Liver (tissue), 9 donors: ENCODE data around the gene RASGRF1. TPM values are rescaled to one million over a fixed set of nuclear protein-coding genes. Genes with fewer than 3 reads are reported as not detected.

ENCODE experiments used
- DNase-seq: peaks from one replicate; pipeline ENCODE4 v3.0.0-alpha.2; 2017; ENCODE audit warnings: low spot score
- H3K27ac ChIP-seq, 2 donors: one replicate each; pipeline ENCODE4 v1.7.0; 2013; ENCODE audit warnings: inconsistent platforms in 2 of 2, low read length in 2 of 2, control low read depth in 1 of 2, low read depth in 1 of 2, mild to moderate bottlenecking in 1 of 2
- H3K27me3 ChIP-seq, 4 donors: one replicate each; pipeline versions ENCODE4 v1.6.1 to v1.7.0; 2013; ENCODE audit warnings: low read length in 3 of 4, inconsistent platforms in 1 of 4, mild to moderate bottlenecking in 1 of 4, moderate library complexity in 1 of 4; ENCODE audit not compliant: control insufficient read depth in 4 of 4, insufficient read depth in 4 of 4
- H3K36me3 ChIP-seq, 4 donors: one replicate each; pipeline versions ENCODE4 v1.6.1 to v1.7.0; 2013; ENCODE audit warnings: low read length in 3 of 4, mild to moderate bottlenecking in 3 of 4, low read depth in 1 of 4, moderate library complexity in 1 of 4; ENCODE audit not compliant: control insufficient read depth in 4 of 4, insufficient read depth in 3 of 4
- H3K4me1 ChIP-seq, 4 donors: one replicate each; pipeline versions ENCODE4 v1.6.1 to v1.7.0; 2013; ENCODE audit warnings: low read length in 3 of 4, mild to moderate bottlenecking in 3 of 4, moderate library complexity in 1 of 4; ENCODE audit not compliant: control insufficient read depth in 4 of 4, insufficient read depth in 4 of 4
- H3K4me3 ChIP-seq, 3 donors: one replicate each; pipeline versions ENCODE4 v1.6.1 to v1.7.0; 2013; ENCODE audit warnings: low read length in 3 of 3, control low read depth in 1 of 3, low read depth in 1 of 3, mild to moderate bottlenecking in 1 of 3
- H3K9ac ChIP-seq, 2 donors: one replicate each; pipeline ENCODE4 v1.7.0; 2013; ENCODE audit warnings: low read length in 2 of 2, mild to moderate bottlenecking in 2 of 2, moderate library complexity in 2 of 2, control low read depth in 1 of 2, low read depth in 1 of 2
- H3K9me3 ChIP-seq, 4 donors: one replicate each; pipeline versions ENCODE4 v1.6.1 to v1.7.0; 2013; ENCODE audit warnings: low read length in 3 of 4; ENCODE audit not compliant: control insufficient read depth in 4 of 4
- FOXA1 ChIP-seq: IDR thresholded peaks from 2 replicates; pipeline ENCODE4 v1.6.1; 2016; ENCODE audit warnings: antibody characterized with exemption
- FOXA2 ChIP-seq: IDR thresholded peaks from 2 replicates; pipeline ENCODE4 v1.6.1; 2016; ENCODE audit warnings: antibody characterized with exemption
- GABPA ChIP-seq, 2 donors: IDR thresholded peaks in 1 of 2; conservative IDR thresholded peaks in 1 of 2; 2 replicates each; pipeline ENCODE4 v1.6.1; 2016; ENCODE audit warnings: antibody characterized with exemption in 2 of 2, mild to moderate bottlenecking in 1 of 2, moderate library complexity in 1 of 2
- JUND ChIP-seq, 2 donors: IDR thresholded peaks; 2 replicates each; pipeline ENCODE4 v1.6.1; 2016; ENCODE audit warnings: antibody characterized with exemption in 2 of 2
- RAD21 ChIP-seq, 2 donors: IDR thresholded peaks; 2 replicates each; pipeline ENCODE4 v1.6.1; 2016; ENCODE audit warnings: antibody characterized with exemption in 2 of 2, mild to moderate bottlenecking in 2 of 2
- RXRA ChIP-seq, 2 donors: IDR thresholded peaks; 2 replicates each; pipeline ENCODE4 v1.6.1; 2017 to 2018; ENCODE audit warnings: antibody characterized with exemption in 2 of 2, mild to moderate bottlenecking in 1 of 2
- TAF1 ChIP-seq: conservative IDR thresholded peaks from 2 replicates; pipeline ENCODE4 v1.6.1; 2016; ENCODE audit warnings: antibody characterized with exemption, mild to moderate bottlenecking
- YY1 ChIP-seq: IDR thresholded peaks from 2 replicates; pipeline ENCODE4 v1.6.1; 2016; ENCODE audit warnings: antibody characterized with exemption, mild to moderate bottlenecking
- ZBTB33 ChIP-seq: IDR thresholded peaks from 2 replicates; pipeline ENCODE4 v1.6.1; 2016; ENCODE audit warnings: antibody characterized with exemption
- WGBS: extraction: QIAGEN DNeasy Blood & Tissue Kit; methylation state at CpG from one replicate; pipeline ENCODE4 v1.1.7; 2013; 5-methylcytosine and 5-hydroxymethylcytosine counted together
- polyA plus RNA-seq, 2 donors: library from polyadenylated mRNA; stranded (reverse) in 1 of 2; unstranded in 1 of 2; fragments of 200-250 nt in 1 of 2; fragments of >200 nt in 1 of 2; fragmentation: Nextera tagmentation in 1 of 2; extraction: Ambion mirVana in 1 of 2; gene quantifications; one replicate each; pipeline versions ENCODE4 v1.2.1 to v1.2.3, GENCODE V29; 2013 to 2015
- total RNA-seq, 2 donors: library from RNA; depleted of rRNA; stranded (reverse); fragments of >200 nt; gene quantifications; one replicate each; pipeline ENCODE4 v1.2.3, GENCODE V29; 2014
- donor health status: healthy.
- donor health status: healthy.
- donor health status: healthy.
- donor health status: healthy.
- donor health status: healthy.

Gene RASGRF1
- total and polyA plus RNA-seq, 4 donors: 0.28 TPM; not detected in 3

DNA sequence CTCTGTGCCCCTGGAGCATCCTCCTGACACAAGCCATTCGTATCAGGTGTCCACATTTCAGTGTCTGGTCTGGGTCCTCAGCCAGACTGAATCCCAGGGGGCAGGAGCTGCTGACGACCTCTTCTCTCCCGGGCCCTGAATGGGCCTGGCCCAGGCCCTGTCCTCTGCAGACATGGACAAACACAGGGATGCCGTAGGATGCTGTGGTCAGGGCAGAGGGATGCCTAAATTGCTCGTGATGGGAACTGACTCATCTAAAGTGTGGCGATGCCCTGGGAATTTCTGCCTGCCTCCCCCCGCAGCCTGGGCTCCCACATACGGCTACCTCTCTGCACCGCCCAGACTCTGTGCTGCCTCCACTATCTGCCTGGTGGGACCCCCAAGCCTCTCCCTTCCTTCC, 87.3 kb downstream of the RASGRF1 start:
- WGBS: 90% methylated on average over 9 of the region's 9 CpGs
- Histone ChIP-seq H3K4me3 (no peak overlapping the region), H3K4me1 (peaks cover 0 to 2% (median 0%) of the 10 kb centered on the region in 4 donors), H3K27ac (no peak overlapping the region), H3K9me3 (no peaks in the 10 kb centered on the region), H3K27me3 (no peaks in the 10 kb centered on the region), H3K36me3 (no peaks in the 10 kb centered on the region), H3K9ac (no peak overlapping the region)
- no peak for TF ChIP-seq TAF1
- DNase-seq: no peak

GRCh38 chr15:79002581-79002980, 88.0 kb downstream of the RASGRF1 start:
- no peaks in the 10 kb centered on the region for H3K9me3 ChIP-seq
- H3K4me3 ChIP-seq: no peak overlapping the region
- no peak for DNase-seq

GRCh38 chr15:78999636-79000035, 90.9 kb downstream of the RASGRF1 start:
- DNase-seq: no peak
- Histone ChIP-seq H3K9me3 (no peaks in the 10 kb centered on the region), H3K4me1 (peaks cover 0 to 2% (median 0%) of the 10 kb centered on the region in 4 donors), H3K27ac (no peak overlapping the region), H3K27me3 (no peaks in the 10 kb centered on the region), H3K9ac (no peak overlapping the region), H3K36me3 (no peaks in the 10 kb centered on the region), H3K4me3 (no peak overlapping the region)
- TF ChIP-seq ZBTB33: no peak
- TF ChIP-seq YY1: no peak
- no peak for TF ChIP-seq JUND (IDR thresholded peaks at IDR 0.05)
- no peak for TF ChIP-seq GABPA (IDR thresholded peaks at IDR 0.05 in 1 of 2, conservative IDR thresholded peaks at IDR 0.05 in 1 of 2)
- no peak for TF ChIP-seq FOXA1
- WGBS: 88% methylated on average over 11 of the region's 11 CpGs

More at GRCh38 chr15:79002581-79002980, 88.0 kb downstream of the RASGRF1 start:
- Histone ChIP-seq H3K9ac (no peak overlapping the region), H3K36me3 (no peaks in the 10 kb centered on the region), H3K27me3 (no peaks in the 10 kb centered on the region), H3K4me1 (peaks cover 0 to 2% (median 0%) of the 10 kb centered on the region in 4 donors), H3K27ac (no peak overlapping the region)
- 91% methylated on average over 9 of the region's 9 CpGs for WGBS
- TF ChIP-seq GABPA (IDR thresholded peaks at IDR 0.05 in 1 of 2, conservative IDR thresholded peaks at IDR 0.05 in 1 of 2): no peak

GRCh38 chr15:78998526-78998925, 92.1 kb downstream of the RASGRF1 start:
- Histone ChIP-seq H3K4me1 (no peaks in the 10 kb centered on the region), H3K27me3 (no peaks in the 10 kb centered on the region), H3K4me3 (no peak overlapping the region), H3K9me3 (no peaks in the 10 kb centered on the region), H3K27ac (no peak overlapping the region), H3K36me3 (no peaks in the 10 kb centered on the region), H3K9ac (no peak overlapping the region)
- no peak for DNase-seq
- TF ChIP-seq ZBTB33 (no peak), RAD21 (IDR thresholded peaks at IDR 0.05) (no peak), FOXA2 (no peak), GABPA (IDR thresholded peaks at IDR 0.05 in 1 of 2, conservative IDR thresholded peaks at IDR 0.05 in 1 of 2) (no peak), JUND (IDR thresholded peaks at IDR 0.05) (no peak), RXRA (IDR thresholded peaks at IDR 0.05) (no peak), FOXA1 (no peak)
- 93% methylated on average over 8 of the region's 8 CpGs for WGBS
